HG02642 (cell line): Measurements from ENCODE around the gene CYP27B1.
A peak's percentile ranks its signal among the peaks of the same experiment; 100 is the strongest.
"Not testable (repeated sequence)": the region's sequence is repeated elsewhere in the genome, so short reads cannot be mapped to it uniquely, and the experiment has no call there.

Source experiments
- ATAC-seq: cut with Tn5 transposase; IDR thresholded peaks from one replicate; pipeline ENCODE4 v1.9.1; 2021; ENCODE audit warnings: mild to moderate bottlenecking; ENCODE audit not compliant: unreplicated experiment, poor library complexity

CYP27B1 gene

DNA sequence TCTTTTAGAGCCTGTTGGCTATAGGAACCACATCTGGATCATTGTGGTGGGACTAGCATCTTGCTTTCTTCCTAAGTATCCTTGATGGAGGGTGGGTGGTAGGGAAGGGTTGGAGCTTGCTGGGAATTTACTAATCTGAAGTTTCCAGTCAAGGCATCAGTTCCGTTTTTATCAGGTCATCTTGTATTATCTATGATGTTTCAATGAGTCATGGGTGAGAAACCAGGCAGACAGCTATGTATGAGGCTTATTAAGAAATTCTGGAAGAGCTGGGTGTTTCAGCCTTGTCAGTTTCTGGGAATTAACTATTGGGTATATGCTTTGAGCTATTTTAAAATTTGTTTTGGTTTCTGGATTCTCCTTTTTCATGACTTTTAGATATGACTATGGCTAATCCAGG, 27.0 kb upstream of the CYP27B1 start:
- no peak for ATAC-seq

DNA sequence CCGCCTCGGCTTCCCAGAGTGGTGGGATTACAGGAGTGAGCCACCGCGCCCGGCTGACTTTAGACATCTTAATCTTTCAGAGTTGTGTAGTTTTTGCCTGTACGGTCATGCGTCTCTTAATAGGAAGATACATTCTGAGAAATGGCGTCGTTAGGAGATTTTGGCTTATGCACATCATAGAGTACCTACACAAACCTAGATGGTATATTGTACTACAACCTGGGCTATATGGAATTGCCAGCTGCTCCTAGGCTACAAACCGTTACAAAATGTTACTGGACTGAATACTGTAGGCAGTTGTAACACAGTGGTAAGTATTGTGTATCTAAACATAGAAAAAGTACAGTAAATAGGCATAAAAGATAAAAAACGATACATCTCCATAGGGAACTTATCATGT, 17.0 kb upstream of the CYP27B1 start:
- no peak for ATAC-seq

DNA sequence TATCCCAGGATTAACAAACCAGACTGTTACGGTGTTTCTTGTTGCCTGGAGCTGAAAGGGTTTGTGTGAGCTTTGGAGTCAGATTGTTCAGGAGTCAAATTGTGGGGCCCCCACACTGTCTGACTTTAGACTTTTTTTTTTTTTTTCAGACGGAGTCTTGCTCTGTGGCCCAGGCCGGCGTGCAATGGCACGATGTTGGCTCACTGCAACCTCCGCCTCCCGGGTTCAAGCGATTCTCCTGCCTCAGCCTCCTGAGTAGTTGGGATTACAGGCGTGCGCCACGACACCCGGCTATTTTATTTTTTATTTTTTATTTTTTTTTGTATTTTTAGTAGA, 16.6 kb upstream of the CYP27B1 start:
- ATAC-seq: no peak

DNA sequence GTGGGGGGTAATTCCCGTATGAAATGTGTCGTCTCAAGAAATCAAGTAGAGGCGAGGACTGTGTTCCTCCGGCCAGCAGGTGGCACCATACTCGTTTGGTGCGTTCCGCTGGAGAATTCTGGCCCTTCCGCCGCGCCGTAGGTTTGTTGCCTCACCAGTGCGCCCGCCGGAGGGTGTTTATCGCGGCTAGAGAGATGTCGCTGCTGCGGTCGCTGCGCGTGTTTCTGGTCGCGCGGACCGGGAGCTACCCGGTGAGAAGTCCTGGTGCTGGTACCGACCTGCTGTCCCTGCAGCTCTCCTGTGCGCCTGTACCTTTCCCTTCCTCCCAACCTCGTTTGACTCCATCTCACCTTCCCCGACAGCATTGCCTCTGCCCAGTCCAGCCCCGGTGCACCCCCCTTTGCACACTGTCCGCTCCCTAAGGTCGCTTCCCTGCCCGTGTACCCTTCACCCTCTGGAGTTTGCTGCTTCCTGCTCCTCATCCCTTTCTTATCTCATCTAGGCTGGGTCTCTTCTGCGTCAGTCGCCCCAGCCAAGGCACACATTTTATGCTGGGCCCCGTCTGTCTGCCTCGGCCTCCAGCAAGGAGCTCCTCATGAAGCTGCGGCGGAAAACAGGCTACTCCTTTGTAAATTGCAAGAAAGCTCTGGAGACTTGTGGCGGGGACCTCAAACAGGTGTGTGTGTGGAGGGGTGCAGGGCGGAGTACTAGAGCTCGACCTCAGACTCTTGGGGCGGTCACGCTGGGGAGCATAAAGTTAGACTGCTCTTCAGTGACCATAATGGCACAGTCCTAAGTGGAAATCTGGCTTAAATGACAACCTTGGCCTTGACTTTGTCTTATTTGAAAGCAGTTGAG, 16.0 kb upstream of the CYP27B1 start, which contains the start of gene TSFM:
Gene TSFM, plus strand, starts transcription at position 180 of the 858 bp plus-strand sequence. Its CDS starts 15 bp downstream, at position 195.
- peak; percentile 83 for ATAC-seq

DNA sequence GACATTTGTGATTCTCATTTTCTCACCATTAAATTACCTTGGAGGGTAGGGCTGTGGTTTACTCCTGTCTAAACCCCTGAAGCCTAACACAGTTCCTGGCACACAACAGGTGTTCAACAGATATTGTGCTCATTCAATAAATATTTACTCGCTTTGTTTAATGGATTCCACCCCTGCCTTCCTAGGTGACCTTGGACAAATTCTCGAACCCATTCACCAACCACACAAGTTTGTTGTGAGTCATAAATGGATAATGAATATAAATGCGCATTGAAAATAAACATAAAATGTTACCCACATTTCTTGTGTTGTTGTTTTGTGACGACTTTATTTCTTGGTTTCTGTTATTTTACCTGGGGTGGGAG, 15.3 kb upstream of the CYP27B1 start:
- ATAC-seq: no peak

DNA sequence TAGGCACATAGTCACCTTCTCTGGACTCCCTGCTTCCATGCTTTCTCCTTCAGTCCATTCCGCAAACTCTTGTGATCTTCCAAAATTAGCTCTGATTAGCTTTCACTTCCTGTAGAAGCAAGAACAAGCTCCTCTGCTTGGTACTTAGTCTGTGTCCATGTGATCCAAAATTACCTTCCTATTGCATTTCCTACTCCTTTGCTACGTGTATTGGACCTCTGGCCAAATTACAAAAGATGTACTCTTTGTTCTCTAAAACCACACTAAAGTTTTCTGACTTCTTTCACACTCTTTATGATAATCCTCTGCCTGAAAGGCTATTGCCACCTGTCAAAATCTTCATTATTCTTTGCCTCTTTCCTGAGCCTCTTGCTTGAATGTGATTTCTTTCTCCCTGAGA, 14.9 kb upstream of the CYP27B1 start:
- no peak for ATAC-seq

DNA sequence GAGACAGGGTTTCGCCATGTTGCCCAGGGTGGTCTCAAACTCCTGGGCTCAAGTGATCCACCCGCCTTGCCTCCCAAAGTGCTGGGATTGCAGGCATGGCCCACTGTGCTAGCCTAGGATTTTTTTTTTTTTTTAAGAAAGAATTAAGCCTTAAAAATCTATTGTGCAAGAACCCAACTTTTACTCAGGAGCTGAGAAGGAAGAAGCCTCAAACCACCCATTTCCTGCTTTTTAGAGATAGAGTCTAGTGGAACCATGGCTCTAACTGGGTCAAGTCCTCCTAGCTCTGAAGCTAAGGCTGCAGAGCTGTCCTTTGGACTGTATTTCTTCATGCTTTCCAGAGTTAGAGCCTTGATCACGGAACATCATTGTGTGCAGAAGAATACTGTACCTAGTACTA, 14.4 kb upstream of the CYP27B1 start:
- ATAC-seq: no peak

DNA sequence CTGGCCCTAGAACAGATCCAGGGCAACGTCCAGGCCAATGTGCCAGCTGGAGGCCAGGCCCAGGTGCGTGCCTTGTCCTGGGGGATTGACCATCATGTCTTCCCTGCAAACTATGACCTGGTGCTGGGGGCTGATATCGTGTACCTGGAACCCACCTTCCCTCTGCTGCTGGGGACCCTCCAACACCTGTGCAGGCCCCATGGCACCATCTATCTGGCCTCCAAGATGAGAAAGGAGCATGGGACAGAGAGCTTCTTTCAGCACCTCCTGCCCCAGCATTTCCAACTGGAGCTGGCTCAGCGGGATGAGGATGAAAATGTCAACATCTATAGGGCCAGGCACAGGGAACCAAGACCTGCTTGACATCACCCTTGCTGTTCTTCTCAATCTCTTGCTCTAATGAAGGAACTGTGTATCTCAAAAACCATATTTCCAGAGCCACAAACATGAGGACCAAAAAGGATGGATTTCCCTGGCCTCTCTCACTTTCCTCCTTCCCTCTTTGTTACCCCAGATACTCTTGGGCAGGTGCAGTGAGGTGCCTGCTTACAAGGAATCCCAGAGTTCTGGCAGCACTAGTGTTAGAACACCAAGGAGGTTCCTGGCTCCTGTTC, 13.5 kb upstream of the CYP27B1 start:
- no peak for ATAC-seq

DNA sequence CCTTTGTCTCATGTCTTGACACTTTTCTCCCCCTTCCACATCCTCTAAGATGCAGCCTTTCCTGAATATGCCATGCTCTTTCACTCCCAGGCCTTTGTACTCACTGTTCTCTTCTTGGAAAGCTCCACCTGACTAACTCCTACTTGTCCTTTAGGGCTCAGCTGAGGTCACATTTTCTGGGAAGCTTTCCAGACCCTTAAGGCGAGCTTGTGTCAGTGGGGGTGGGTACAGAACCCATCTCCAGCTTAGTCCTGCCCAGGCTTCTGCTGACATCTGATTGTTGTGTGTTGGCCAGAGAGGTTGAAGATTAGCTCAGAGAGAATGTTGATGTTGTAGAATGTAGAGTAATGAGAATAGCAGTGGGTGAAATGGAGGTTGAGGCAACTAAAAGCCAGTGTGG, 12.9 kb upstream of the CYP27B1 start:
- ATAC-seq: no peak

DNA sequence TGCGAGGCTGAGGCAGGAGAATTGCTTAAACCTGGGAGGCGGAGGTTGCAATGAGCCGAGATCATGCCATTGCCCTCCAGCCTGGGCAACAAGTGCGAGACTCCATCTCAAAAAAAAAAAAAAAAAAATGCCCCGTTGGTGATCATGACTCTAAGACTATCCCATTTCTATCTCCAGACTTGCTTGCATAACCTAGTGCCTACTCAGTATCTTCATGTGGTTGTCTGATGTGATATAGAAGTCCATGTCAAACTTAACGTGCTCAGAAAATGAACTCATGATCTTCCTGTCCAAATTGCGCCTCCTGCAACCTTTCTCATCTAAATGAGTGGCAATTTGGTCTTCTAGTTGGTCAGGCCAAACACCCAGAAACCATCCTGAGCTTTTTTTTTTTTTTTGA, 11.0 kb upstream of the CYP27B1 start:
- ATAC-seq: no peak

DNA sequence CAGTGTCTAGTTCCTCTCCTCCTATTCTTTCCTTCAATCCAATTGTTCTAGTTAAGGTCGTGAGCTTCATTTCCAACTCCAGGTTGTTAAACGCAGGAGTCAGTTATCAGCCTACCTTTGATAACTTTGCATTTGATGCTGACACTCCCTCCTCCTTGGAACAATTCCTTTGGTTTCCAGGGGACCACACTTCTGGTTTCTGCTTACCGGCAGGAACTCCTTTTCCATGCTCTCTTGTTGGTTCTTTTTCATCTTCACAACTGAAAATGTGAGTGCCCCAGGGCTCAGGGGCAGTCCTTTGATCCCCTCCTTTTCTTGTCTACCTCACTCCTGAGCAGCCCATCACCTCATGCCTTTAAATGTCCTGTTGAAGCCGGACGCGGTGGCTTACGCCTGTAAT, 10.5 kb upstream of the CYP27B1 start:
- no peak for ATAC-seq

DNA sequence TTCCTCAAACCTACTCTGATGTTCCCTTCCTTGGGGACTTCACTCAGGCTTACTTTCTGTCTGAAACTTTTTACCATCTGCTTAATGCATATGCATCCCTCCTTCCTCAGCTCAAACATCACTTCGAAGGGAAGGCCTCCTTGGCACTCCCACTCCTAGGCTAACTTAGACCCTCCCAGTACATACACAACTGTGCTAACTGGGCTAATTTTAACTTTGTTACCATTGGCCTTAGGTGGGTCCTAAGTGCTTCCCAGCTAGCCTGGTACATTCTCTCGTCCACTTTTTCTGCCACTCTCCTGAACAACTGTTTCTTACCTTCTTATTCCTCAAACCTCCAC, 9.3 kb upstream of the CYP27B1 start:
- no peak for ATAC-seq

DNA sequence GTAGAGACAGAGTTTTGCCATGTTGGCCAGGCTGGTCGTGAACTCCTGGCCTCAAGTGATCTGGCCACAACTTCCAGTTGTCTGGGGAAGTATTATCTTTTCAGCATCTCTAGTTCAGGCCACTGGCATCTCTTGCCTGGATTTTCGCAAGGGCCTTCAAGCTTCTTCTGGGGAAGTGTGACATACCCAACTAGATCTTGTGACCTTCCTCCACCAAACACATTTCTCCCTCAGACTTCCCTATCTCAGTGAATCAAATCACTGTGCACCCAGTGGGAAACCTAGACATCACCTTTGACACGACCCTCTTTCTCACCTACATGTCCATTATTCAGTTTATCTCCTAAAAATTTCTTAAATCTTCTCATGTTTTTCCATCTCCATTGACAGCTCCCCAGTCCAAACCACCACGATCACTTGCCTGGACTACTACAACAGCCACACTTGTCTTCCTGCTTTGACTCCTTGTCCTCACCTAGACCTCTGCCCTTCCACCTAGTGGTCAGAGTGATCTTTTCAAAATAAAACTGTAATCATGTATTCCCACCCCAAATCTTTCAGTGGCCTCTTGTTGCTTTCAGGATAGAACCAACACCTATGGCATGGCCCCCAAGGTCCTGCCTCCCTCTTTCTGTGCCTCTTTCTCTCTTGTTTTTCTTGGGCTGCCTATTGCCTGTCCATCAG, 8.8 kb upstream of the CYP27B1 start:
- ATAC-seq: no peak

DNA sequence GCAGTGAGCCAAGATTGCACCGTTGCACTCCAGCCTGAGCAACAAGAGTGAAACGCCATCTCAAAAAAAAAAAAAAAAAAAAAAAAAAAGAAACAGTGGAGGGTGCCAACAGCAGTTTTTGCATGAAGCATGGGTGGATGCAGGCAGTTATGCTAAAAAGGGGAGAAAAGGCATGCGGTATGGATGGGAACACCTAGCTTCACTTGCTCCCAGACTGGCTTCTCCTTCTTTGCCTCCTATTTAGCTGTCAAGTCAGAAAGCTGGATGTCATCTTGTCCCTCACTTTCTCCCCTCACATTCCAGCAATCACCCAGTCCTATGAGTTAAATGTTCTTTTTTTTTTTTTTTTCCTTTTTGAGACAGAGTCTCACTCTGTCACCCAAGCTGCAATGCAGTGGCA, 8.2 kb upstream of the CYP27B1 start:
- ATAC-seq: no peak

DNA sequence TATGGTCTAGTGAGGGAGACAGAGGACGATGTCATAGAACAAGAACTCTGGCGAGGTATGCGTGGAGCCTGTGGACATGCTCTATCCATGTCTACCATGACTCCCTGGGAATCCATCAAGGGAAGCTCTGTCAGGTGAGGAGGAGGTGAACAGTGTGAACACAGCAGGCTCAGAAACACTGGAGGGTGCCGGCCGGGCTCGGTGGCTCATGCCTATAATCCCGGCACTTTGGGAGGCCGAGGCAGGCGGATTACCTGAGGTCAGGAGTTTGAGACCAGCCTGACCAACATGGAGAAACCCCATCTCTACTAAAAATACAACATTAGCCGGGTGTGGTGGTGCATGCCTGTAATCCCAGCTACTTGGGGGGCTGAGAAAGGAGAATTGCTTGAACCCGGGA, 7.8 kb upstream of the CYP27B1 start:
- ATAC-seq: not testable (repeated sequence)

DNA sequence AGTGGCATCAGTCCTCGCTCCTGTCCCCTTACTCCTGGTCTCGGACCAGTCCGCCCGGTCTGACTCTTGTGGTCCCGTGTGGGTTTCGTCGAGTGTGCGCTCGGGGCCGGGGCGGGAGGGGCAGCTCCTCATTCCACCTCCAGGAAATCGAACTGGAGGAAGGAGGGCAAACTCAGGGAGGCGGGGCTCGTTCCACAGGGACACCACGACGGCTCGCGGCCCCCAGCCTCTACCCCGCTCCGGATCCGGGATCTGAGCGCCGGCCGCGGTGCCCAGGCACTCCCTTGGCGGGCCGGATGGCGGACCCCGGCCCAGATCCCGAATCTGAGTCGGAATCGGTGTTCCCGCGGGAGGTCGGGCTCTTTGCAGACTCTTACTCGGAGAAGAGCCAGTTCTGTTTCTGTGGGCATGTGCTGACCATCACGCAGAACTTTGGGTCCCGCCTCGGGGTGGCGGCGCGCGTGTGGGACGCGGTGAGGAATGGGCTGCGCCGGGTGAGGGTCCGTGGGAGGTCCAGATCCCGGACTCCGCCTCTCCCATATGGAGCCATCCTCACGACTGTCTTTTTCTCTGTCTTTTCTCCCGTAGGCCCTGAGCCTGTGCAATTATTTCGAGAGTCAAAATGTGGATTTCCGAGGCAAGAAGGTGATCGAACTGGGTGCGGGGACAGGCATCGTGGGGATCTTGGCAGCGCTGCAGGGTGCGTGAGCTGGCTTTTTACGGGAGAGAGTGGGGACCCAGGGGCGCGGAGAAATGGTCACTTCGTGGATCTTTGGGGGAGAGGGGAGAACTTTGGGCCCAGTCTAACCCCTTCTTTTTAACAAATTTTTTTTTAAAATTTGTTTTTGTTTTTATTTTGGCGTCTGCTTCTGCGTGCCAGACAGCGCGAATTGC, 5.8 kb upstream of the CYP27B1 start, which contains the start of gene EEF1AKMT3:
Gene EEF1AKMT3, plus strand, starts transcription at position 186 of the 894 bp plus-strand sequence. Its CDS starts 111 bp downstream, at position 297.
- peak; percentile 39 for ATAC-seq

DNA sequence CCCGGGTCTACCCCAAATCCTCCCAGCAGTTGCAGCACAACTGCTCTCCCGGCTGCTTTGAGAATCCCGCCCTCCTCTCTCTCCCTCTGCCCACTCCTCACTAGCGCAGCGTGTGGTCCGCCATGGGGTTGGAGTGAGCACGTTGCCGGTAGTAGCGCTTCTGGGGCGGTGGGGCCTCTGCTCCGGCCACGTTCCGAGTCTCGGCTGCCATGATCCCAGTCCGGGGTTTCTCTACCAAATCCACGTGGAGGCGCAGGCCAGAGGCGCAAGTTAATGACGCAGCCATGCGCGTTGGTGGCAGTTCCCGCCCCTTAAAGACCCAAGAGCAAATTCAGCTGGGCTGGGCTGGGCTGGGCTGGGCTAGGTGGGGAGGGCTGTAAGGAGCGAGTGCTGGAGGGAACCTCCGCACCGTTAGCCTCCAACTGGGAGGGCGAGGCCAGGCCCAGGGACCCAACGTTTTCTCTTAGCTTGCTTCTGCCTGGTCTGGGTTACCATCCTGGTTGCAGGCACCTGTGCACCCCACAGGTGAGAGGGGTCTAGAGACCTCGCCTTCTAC, 5.1 kb upstream of the CYP27B1 start, which contains the start of gene METTL1:
Gene METTL1, minus strand, starts transcription at position 233 of the 556 bp plus-strand sequence. Its CDS starts 22 bp downstream, at position 211.
- ATAC-seq: peak; percentile 84

DNA sequence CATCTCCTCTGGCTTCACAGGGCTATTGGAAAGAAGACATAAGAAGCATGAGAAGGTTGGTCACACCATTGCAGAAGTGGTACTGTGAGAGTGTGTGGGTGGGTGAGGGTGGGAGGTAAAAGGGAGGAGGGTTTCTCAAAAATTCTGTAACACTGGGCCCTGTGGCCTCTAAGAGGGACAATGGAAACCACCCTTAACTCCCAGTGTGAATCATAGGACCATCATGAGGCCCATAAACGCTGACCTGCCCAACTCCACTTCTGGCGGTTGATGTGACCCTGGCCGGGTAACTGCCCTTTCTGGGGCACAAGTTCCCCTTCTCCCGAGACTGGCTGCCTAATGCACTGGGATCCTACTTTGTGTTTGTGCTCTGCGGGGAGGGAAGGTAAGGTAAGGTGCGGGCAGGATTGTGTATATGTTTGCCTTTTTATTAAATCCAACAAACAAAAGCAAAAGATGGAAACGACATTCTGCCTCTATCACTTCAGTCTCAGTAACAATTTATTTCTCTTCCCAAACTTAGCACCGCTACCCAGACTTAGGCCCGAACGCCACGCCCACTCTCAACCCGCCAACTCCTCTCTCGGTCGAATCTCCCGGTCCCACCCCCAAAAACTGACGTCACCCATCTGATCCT, 4.5 kb upstream of the CYP27B1 start:
- ATAC-seq: peak; percentile 70

DNA sequence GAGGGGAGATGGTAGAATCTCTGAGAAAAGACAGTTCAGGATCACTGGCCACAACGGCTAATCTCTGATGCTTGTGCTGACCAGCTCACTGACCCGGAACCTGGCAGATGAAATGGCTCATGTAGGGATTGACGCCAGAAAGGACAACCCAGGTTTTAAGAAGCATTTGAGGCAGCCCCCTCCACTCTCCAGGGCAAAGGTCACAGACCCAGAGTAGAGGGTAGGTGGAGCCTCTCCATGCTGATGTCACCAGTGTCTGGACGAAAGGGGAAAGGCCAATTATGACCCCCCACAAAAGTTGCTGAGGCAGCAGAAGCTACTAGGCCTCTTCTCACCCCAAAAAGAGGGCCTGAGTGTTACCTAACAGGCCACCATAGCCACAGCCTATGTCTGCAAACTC, 3.9 kb upstream of the CYP27B1 start:
- ATAC-seq: no peak

DNA sequence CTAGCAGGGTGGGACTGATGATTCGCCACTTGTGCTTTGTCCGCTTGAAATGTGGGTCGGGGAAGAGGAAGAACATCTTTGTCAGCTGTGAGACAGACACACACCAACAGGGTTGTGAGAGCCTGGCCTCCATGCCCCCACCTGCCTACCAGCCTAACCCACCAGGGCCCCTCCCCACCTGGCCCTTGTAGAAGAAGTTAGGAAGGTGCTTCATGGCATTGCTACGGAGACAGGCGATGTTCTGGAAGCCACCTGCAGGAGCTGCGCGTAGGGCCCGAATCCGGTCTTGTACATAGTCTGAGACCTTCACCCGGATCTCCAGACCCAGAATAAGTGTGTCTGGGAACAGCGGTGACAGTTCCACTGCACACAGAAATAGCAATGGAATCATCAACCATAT, 2.7 kb upstream of the CYP27B1 start:
- no peak for ATAC-seq
